Ovary (tissue), 3 donors: ENCODE results near the gene PRKD1.

ENCODE experiments used
- EP300 ChIP-seq: sonication (generic); formaldehyde crosslinking; IDR thresholded peaks from one replicate; pipeline ENCODE4 v1.6.1; 2017; ENCODE audit warnings: antibody characterized with exemption
- POLR2A ChIP-seq: fragments of 450-650 bp; IDR thresholded peaks from one replicate; pipeline ENCODE4 v1.6.1; 2017; ENCODE audit warnings: antibody characterized with exemption, mild to moderate bottlenecking, moderate library complexity
- TF ChIP-seq, protein P1 (sequence below), 3 donors: fragments of 450-650 bp in 2 of 3; fragments of 200-600 bp in 1 of 3; IDR thresholded peaks; one replicate each; pipeline versions ENCODE4 v1.5.1 to v1.8.0; 2016 to 2022; ENCODE audit warnings: antibody characterized with exemption in 3 of 3, mild to moderate bottlenecking in 1 of 3
- donor health status: DM: no; HTN: no; CAD: no.

DNA sequence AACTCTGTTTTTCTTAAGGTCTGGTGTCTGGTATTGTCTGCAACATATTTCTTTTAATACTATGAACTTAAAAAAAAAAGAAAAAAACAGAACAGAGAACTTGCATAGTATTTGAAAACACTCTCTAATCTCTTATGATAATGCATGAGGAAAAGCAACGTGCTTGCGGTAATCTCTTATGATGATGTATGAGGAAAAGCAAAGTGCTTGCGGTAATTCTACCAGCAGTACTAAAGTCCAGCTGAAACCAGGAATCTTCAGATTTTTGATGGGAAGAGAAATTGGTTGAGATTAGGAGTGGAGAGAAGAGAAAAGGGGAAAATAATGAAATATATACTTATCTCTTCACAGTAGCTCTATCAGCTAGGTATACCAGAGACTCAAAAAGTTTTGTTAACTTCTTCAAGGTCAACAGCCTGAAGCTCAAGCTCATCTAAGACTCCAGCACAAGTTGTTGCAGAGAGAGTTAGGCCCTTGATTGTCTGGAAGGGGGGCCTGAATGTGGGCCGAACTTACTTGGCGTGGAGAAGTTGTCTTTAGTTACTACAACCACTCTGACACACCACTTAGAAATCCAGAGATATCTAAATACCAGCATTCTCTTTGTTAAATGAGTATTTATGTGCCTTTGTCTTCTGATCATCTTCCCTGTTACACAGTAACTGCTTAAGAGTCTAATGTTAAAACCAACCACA is 240.4 kb downstream of the PRKD1 start:
- TF ChIP-seq, protein P1, sequence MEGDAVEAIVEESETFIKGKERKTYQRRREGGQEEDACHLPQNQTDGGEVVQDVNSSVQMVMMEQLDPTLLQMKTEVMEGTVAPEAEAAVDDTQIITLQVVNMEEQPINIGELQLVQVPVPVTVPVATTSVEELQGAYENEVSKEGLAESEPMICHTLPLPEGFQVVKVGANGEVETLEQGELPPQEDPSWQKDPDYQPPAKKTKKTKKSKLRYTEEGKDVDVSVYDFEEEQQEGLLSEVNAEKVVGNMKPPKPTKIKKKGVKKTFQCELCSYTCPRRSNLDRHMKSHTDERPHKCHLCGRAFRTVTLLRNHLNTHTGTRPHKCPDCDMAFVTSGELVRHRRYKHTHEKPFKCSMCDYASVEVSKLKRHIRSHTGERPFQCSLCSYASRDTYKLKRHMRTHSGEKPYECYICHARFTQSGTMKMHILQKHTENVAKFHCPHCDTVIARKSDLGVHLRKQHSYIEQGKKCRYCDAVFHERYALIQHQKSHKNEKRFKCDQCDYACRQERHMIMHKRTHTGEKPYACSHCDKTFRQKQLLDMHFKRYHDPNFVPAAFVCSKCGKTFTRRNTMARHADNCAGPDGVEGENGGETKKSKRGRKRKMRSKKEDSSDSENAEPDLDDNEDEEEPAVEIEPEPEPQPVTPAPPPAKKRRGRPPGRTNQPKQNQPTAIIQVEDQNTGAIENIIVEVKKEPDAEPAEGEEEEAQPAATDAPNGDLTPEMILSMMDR (IDR thresholded peaks at IDR 0.05) = no peak
- TF ChIP-seq POLR2A (no peak), EP300 (no peak)
